Measurements from ENCODE around the gene ZNF581.

The ZNF581 gene

GRCh38 chr19:55643003-55643886, at the start of gene ZNF581:
Gene ZNF581 (plus strand): TSS chr19:55643649. CDS start chr19:55644572, 923 bp downstream.
- peak; percentile 57 to 87 for DNase-seq

GRCh38 chr19:55594996-55595545, 48.4 kb upstream of the ZNF581 start:
- DNase-seq, result no peak

GRCh38 chr19:55596304-55596703, 47.1 kb upstream of the ZNF581 start:
- no peak for DNase-seq

- DNase-seq, result no peak
Measured at GRCh38 chr19:55597501-55597921, 45.9 kb upstream of the ZNF581 start.

GRCh38 chr19:55598034-55598433, 45.4 kb upstream of the ZNF581 start:
- no peak for DNase-seq

- DNase-seq, result peak; percentile 93 to 100
Measured at GRCh38 chr19:55598719-55599467, 44.6 kb upstream of the ZNF581 start.

GRCh38 chr19:55599468-55599841, 44.0 kb upstream of the ZNF581 start, which contains the start of gene FIZ1:
Gene FIZ1 (minus strand): TSS chr19:55599517. CDS start chr19:55597865, 1,652 bp downstream.
- DNase-seq, result peak; percentile 98 to 99

GRCh38 chr19:55599842-55600661, 43.4 kb upstream of the ZNF581 start, which contains the start of gene ZNF524:
Gene ZNF524 (plus strand): TSS chr19:55600288. CDS start chr19:55602113, 1,825 bp downstream.
- peak; percentile 78 to 80 for DNase-seq

GRCh38 chr19:55600662-55601028, 42.8 kb upstream of the ZNF581 start:
- DNase-seq, result no peak

- no peak for DNase-seq
Measured at GRCh38 chr19:55601084-55601483, 42.4 kb upstream of the ZNF581 start.

- no peak for DNase-seq
Measured at GRCh38 chr19:55602104-55603001, 41.1 kb upstream of the ZNF581 start.

- DNase-seq, result no peak
Measured at GRCh38 chr19:55603115-55603514, 40.3 kb upstream of the ZNF581 start.

- DNase-seq, result no peak
Measured at GRCh38 chr19:55603581-55604292, 39.7 kb upstream of the ZNF581 start.

GRCh38 chr19:55605207-55605636, 38.2 kb upstream of the ZNF581 start:
- DNase-seq, result peak; percentile 97 to 98

- DNase-seq, result peak; percentile 73 to 81
Measured at GRCh38 chr19:55605637-55606470, 37.6 kb upstream of the ZNF581 start, which contains the start of gene ZNF865. Gene ZNF865 (plus strand): TSS chr19:55605647. CDS start chr19:55613619, 7,972 bp downstream.

- DNase-seq, result no peak
Measured at GRCh38 chr19:55606471-55606787, 37.0 kb upstream of the ZNF581 start.

GRCh38 chr19:55606817-55607216, 36.6 kb upstream of the ZNF581 start:
- DNase-seq, result no peak

- DNase-seq, result no peak
Measured at GRCh38 chr19:55609326-55609725, 34.1 kb upstream of the ZNF581 start.

- DNase-seq, result no peak
Measured at GRCh38 chr19:55611300-55611982, 32.0 kb upstream of the ZNF581 start.
